ENCODE results near the gene DTNB.

The DTNB gene

GRCh38 chr2:25342372-25343186, 330.8 kb downstream of the DTNB start:
- peak; percentile 67 to 73 for DNase-seq (ENCODE audit: low read depth in 2 of 2)

- peak; percentile 63 to 69 for DNase-seq (ENCODE audit: low read depth in 2 of 2)
These were observed 331.5 kb downstream of the DTNB start, which contains the start of gene DNMT3A for GRCh38 chr2:25341753-25342371. TSS of gene DNMT3A (minus strand) at chr2:25341925. CDS start at chr2:25313984, 27,941 bp downstream.

GRCh38 chr2:25341011-25341727, 332.2 kb downstream of the DTNB start:
- peak in 1 of 2 donors; percentile 48 for DNase-seq (ENCODE audit: low read depth in 2 of 2)

- peak in 1 of 2 donors; percentile 34 for DNase-seq (ENCODE audit: low read depth in 2 of 2)
These were observed 333.0 kb downstream of the DTNB start for GRCh38 chr2:25340181-25340921.

GRCh38 chr2:25339791-25340180, 333.6 kb downstream of the DTNB start:
- no peak for DNase-seq (ENCODE audit: low read depth in 2 of 2)

GRCh38 chr2:25339211-25339674, 334.1 kb downstream of the DTNB start:
- no peak for DNase-seq (ENCODE audit: low read depth in 2 of 2)

GRCh38 chr2:25338401-25338800, 335.0 kb downstream of the DTNB start:
- DNase-seq (ENCODE audit: low read depth in 2 of 2): no peak

- DNase-seq (ENCODE audit: low read depth in 2 of 2): no peak
These were observed 335.5 kb downstream of the DTNB start for GRCh38 chr2:25337891-25338290.

- no peak for DNase-seq (ENCODE audit: low read depth in 2 of 2)
These were observed 336.1 kb downstream of the DTNB start for GRCh38 chr2:25337276-25337675.

- no peak for DNase-seq (ENCODE audit: low read depth in 2 of 2)
These were observed 337.0 kb downstream of the DTNB start for GRCh38 chr2:25336383-25336841.

- no peak for DNase-seq (ENCODE audit: low read depth in 2 of 2)
These were observed 337.4 kb downstream of the DTNB start for GRCh38 chr2:25335971-25336370.

GRCh38 chr2:25335204-25335603, 338.2 kb downstream of the DTNB start:
- no peak for DNase-seq (ENCODE audit: low read depth in 2 of 2)

GRCh38 chr2:25334482-25334881, 338.9 kb downstream of the DTNB start:
- DNase-seq (ENCODE audit: low read depth in 2 of 2): no peak

GRCh38 chr2:25333981-25334380, 339.4 kb downstream of the DTNB start:
- no peak for DNase-seq (ENCODE audit: low read depth in 2 of 2)

- DNase-seq (ENCODE audit: low read depth in 2 of 2): no peak
These were observed 340.8 kb downstream of the DTNB start for GRCh38 chr2:25332571-25332970.

- DNase-seq (ENCODE audit: low read depth in 2 of 2): peak; percentile 59 to 73
These were observed 341.6 kb downstream of the DTNB start for GRCh38 chr2:25331686-25332365.

- no peak for DNase-seq (ENCODE audit: low read depth in 2 of 2)
These were observed 342.4 kb downstream of the DTNB start for GRCh38 chr2:25330937-25331336.

GRCh38 chr2:25330273-25330672, 343.1 kb downstream of the DTNB start:
- DNase-seq (ENCODE audit: low read depth in 2 of 2): no peak

- DNase-seq (ENCODE audit: low read depth in 2 of 2): no peak
These were observed 345.0 kb downstream of the DTNB start for GRCh38 chr2:25328152-25329085.
